HG03469 (cell line): ENCODE results near the gene PRAMEF6.
"Not testable (repeated sequence)": the region's sequence is repeated elsewhere in the genome, so short reads cannot be mapped to it uniquely, and the experiment has no call there.

Experiments used
- ATAC-seq: cut with Tn5 transposase; IDR thresholded peaks from one replicate; pipeline ENCODE4 v1.9.1; 2021; ENCODE audit warnings: mild to moderate bottlenecking, moderate library complexity, moderate number of reproducible peaks; ENCODE audit not compliant: unreplicated experiment

PRAMEF6 gene

GRCh38 chr1:12947480-12947879 is at the start of gene PRAMEF6:
Gene PRAMEF6 (minus strand): TSS chr1:12947580. CDS start chr1:12942518, 5,062 bp downstream.
- ATAC-seq = not testable (repeated sequence)

GRCh38 chr1:12924368-12924767 is 23.0 kb downstream of the PRAMEF6 start:
- not testable (repeated sequence) for ATAC-seq

GRCh38 chr1:12921749-12922148 is 25.6 kb downstream of the PRAMEF6 start:
- not testable (repeated sequence) for ATAC-seq

- not testable (repeated sequence) for ATAC-seq
Observed at GRCh38 chr1:12916310-12916709, 31.1 kb downstream of the PRAMEF6 start, which contains the start of gene PRAMEF7. Gene PRAMEF7 (plus strand): TSS chr1:12916610. CDS start chr1:12917693, 1,083 bp downstream.

DNA sequence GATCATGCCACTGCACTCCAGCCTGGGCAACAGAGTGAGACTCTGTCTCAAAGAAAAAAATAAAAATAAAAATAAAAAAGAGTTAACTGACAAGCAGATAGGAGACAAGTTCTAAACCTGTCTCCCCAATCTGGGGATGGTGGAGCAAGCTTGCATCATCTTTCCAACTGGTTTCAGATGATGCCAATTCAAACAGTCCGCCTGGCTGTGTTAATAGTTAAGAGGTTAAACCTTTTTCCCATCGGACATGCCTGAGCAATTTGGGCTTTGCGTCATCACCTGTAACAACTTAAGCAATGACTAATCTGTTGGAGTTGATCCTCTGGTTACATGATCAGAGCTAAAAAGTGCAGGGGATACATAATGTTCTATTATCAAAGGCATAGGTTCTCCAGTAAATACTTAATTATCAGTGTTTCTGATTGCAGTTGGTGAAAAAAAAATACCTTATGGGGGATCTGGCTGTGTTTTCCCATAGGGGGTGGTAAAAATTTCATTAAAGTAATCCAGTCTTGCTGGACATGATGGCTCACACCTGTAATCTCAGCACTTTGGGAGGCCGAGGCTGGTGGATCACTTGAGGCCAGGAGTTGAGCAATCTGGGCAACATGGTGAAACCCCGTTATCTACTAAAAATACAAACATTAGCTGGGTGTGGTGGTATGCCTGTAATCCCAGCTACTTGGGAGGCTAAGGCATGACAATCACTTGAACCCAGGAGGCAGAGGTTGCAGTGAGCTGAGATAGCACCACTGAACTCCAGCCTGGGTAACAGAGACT is 43.4 kb downstream of the PRAMEF6 start:
- ATAC-seq = not testable (repeated sequence)

- not testable (repeated sequence) for ATAC-seq
Observed at GRCh38 chr1:12899186-12899585, 48.2 kb downstream of the PRAMEF6 start.

- not testable (repeated sequence) for ATAC-seq
Observed at GRCh38 chr1:12898170-12898569, 49.2 kb downstream of the PRAMEF6 start, which contains the start of gene PRAMEF10. Gene PRAMEF10 (minus strand): TSS chr1:12898270. CDS start chr1:12895847, 2,423 bp downstream.
